ENCODE data around the gene SPG7. TPM values are rescaled to one million over a fixed set of nuclear protein-coding genes. Genes with fewer than 3 reads are reported as not detected.
A peak's percentile ranks its signal among the peaks of the same experiment; 100 is the strongest.

Gene SPG7
- total and polyA plus RNA-seq, 11 donors, result 84.0 to 168 (median 95.9) TPM

- WGBS, 4 donors, result 46 to 47% (median 46%) methylated on average over 19 to 21 of the region's 21 CpGs
- no peak for ATAC-seq
- TF ChIP-seq CTCF (IDR thresholded peaks at IDR 0.05) (no peak), POLR2A (IDR thresholded peaks at IDR 0.05) (no peak)
- H3K27me3 ChIP-seq, result no peaks in the 10 kb centered on the region
- H3K4me1 ChIP-seq, result peaks cover 4 to 34% (median 24%) of the 10 kb centered on the region in 12 donors
- H3K9me3 ChIP-seq, result no peaks in the 10 kb centered on the region
- peak overlapping the region in 1 of 12 donors; percentile 1 for H3K27ac ChIP-seq
- intact Hi-C loops (cut with DNase I), result loop anchor here in 2 of 10 donors (10.0 kb wide), 2 partner anchors 167 to 253 kb away; no protein-coding TSS in a partner anchor
- H3K36me3 ChIP-seq, result peaks cover 0 to 12% (median 0%) of the 10 kb centered on the region in 9 donors
- DNase-seq, result no peak
- no peak overlapping the region for H3K4me3 ChIP-seq
Measured at GRCh38 chr16:89502081-89502843, 5.9 kb upstream of the SPG7 start.

DNA sequence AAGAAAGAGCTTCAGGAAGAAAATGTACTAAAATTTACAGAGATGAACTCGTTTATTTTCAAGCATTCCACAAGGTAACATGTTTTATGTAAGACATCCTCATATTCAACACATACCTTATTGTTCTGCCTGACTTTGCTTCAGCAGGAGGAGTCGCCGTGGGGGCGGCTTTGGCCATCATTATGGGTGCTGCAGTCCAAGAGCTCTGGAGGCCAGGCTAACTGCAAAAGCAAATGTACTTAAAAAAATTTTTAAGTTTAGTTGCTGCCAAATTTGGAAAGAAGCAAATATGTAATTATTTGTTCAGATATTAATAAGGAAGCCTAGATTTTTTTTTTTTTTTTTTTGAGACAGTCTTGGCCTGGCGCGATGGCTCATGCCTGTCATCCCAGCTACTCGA lies 4.1 kb upstream of the SPG7 start:
- DNase-seq, result no peak
- whole genome bisulfite sequencing, 4 donors, result 70 to 76% (median 72%) methylated on average over 7 of the region's 7 CpGs

DNA sequence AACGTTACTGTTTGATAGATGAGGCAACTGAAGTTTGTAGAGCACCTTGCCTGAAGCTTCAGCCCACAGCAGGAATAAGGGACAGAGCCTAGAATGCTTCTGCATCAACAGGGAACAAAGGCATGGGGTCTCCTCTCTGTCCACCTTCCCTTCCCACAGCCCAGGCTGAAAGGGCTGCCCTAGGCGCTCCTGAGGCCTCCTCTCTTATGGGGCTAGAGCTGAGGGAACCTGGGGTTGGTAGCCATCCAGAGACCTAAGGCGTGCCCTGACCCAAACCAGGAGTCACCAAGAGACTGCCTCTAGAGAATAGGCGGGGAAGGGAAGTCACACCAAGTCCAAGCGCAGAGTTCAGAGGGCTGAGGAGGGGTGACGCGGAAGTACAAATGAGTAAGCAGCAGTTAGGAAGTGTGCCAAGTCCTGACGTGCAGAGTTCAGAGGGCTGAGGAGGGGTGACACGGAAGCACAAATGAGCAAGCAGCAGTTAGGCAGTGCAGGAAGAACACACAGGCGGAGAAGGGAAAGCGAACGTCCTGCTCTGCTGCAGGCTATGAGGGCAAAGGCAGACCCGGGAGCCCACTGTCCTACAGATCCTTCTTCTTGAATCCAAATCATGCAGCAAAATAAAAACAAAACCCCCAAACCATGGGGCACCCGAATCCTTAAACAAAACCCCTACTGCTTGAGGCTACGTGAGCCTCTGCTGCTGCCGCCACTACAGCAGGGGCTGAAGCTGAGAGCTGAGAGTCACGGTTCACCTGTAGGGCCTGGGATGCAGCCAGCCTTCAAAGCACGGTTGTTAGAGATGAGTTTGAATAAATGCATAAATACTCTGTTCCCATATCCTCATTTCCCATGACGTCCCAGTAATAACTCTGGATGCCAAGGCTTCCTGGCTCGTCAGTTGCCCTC lies 2.7 kb upstream of the SPG7 start:
- Histone ChIP-seq H3K27me3 (no peaks in the 10 kb centered on the region), H3K4me3 (peak overlapping the region in 7 of 12 donors; percentile 1 to 41 (median 24)), H3K27ac (peak overlapping the region; percentile 89 to 100 (median 97)), H3K4me1 (peaks cover 4 to 54% (median 41%) of the 10 kb centered on the region in 12 donors), H3K36me3 (peaks cover 0 to 5% (median 2%) of the 10 kb centered on the region in 9 donors), H3K9me3 (no peaks in the 10 kb centered on the region)
- TF ChIP-seq CTCF (IDR thresholded peaks at IDR 0.05), result no peak
- TF ChIP-seq POLR2A (IDR thresholded peaks at IDR 0.05), result peak in 1 of 2 donors; percentile 67
- WGBS, 4 donors, result 27 to 36% (median 31%) methylated on average over 20 of the region's 20 CpGs
- intact Hi-C loops (cut with DNase I), result loop anchor here (2.0 to 10.0 kb wide), 8 partner anchors 57 to 263 kb away; partner anchors contain the start of gene RPL13 (in 1 of the 10)
- DNase-seq (peak; percentile 91 to 96 (median 93)), ATAC-seq (peak; percentile 43 to 77 (median 62))

More for the DNA sequence above, 4.1 kb upstream of the SPG7 start:
- Histone ChIP-seq H3K9me3 (no peaks in the 10 kb centered on the region), H3K36me3 (peaks cover 0 to 7% (median 0%) of the 10 kb centered on the region in 9 donors), H3K4me3 (no peak overlapping the region), H3K27me3 (no peaks in the 10 kb centered on the region), H3K4me1 (peaks cover 4 to 45% (median 34%) of the 10 kb centered on the region in 12 donors), H3K27ac (peak overlapping the region in 4 of 12 donors; percentile 29 to 100 (median 98))
- ATAC-seq, result no peak
- no peak for TF ChIP-seq CTCF (IDR thresholded peaks at IDR 0.05)
- TF ChIP-seq POLR2A (IDR thresholded peaks at IDR 0.05), result no peak
- intact Hi-C loops (cut with DNase I), result loop anchor here in 2 of 10 donors (10.0 kb wide), 2 partner anchors 169 to 251 kb away; no protein-coding TSS in a partner anchor

Measured in heart left ventricle (tissue), 16 donors.